MM.1S (cell line): ENCODE measurements around the gene EVPL.

Experiments used
- DNase-seq: peaks from one replicate; pipeline ENCODE4 v3.0.0-alpha.2; 2015
- H2AFZ ChIP-seq: fragments of 300-600 bp; sonication (generic); 2 replicates; pipeline ENCODE4 v1.6.0; 2016; ENCODE audit warnings: antibody characterized with exemption, low read length
- H3F3A ChIP-seq: fragments of 300-600 bp; sonication (generic); 2 replicates; pipeline ENCODE4 v1.6.1; 2016; ENCODE audit warnings: mild to moderate bottlenecking, antibody characterized with exemption, low read length, moderate library complexity, mixed read lengths; ENCODE audit not compliant: insufficient read depth
- H3K27ac ChIP-seq: fragments of 300-600 bp; sonication (generic); 2 replicates; pipeline ENCODE4 v1.5.1; 2016; ENCODE audit warnings: mild to moderate bottlenecking, low read length
- H3K27me3 ChIP-seq: fragments of 300-600 bp; sonication (generic); replicated peaks from 2 replicates; pipeline ENCODE4 v1.6.0; 2016; ENCODE audit warnings: low read length; ENCODE audit not compliant: insufficient read depth
- H3K36me3 ChIP-seq: fragments of 300-600 bp; sonication (generic); replicated peaks from 2 replicates; pipeline ENCODE4 v1.6.1; 2016; ENCODE audit warnings: mild to moderate bottlenecking, low read length, mixed read lengths; ENCODE audit not compliant: insufficient read depth
- H3K4me1 ChIP-seq: fragments of 300-600 bp; sonication (generic); 2 replicates; pipeline ENCODE4 v1.6.1; 2016; ENCODE audit warnings: low read length, mixed read lengths
- H3K4me2 ChIP-seq: fragments of 300-600 bp; sonication (generic); 2 replicates; pipeline ENCODE4 v1.6.0; 2016; ENCODE audit warnings: low read depth, low read length
- H3K4me3 ChIP-seq: fragments of 300-600 bp; sonication (generic); 2 replicates; pipeline ENCODE4 v1.5.1; 2016; ENCODE audit warnings: low read length, mixed read lengths
- H3K79me2 ChIP-seq: fragments of 300-600 bp; sonication (generic); 2 replicates; pipeline ENCODE4 v1.6.1; 2016; ENCODE audit warnings: mixed run types, low read length, mixed read lengths
- H3K9ac ChIP-seq: fragments of 300-600 bp; sonication (generic); 2 replicates; pipeline ENCODE4 v1.6.1; 2016; ENCODE audit warnings: low read length, mixed read lengths
- H3K9me2 ChIP-seq: fragments of 300-600 bp; sonication (generic); replicated peaks from 2 replicates; pipeline ENCODE4 v1.6.1; 2016; ENCODE audit warnings: mild to moderate bottlenecking, low read length, mixed read lengths; ENCODE audit not compliant: insufficient read depth
- H3K9me3 ChIP-seq: fragments of 300-600 bp; sonication (generic); replicated peaks from 2 replicates; pipeline ENCODE4 v1.6.1; 2016; ENCODE audit warnings: mild to moderate bottlenecking, low read length, mixed read lengths; ENCODE audit not compliant: insufficient read depth
- H4K20me1 ChIP-seq: fragments of 300-600 bp; sonication (generic); 2 replicates; pipeline ENCODE4 v1.6.1; 2016; ENCODE audit warnings: mild to moderate bottlenecking, low read length, moderate library complexity, mixed read lengths; ENCODE audit not compliant: insufficient read depth
- EZH2 ChIP-seq: fragments of 300-600 bp; sonication (generic); optimal IDR thresholded peaks from 2 replicates; pipeline ENCODE3; 2017; ENCODE audit warnings: low read depth, mild to moderate bottlenecking, antibody characterized with exemption, low read length, mixed read lengths
- EZH2phosphoT487 ChIP-seq: fragments of 300-600 bp; sonication (generic); IDR thresholded peaks from 2 replicates; pipeline ENCODE4 v1.6.1; 2018; ENCODE audit warnings: antibody characterized with exemption, low read length
- TF ChIP-seq, protein P1 (sequence below): fragments of 300-600 bp; sonication (generic); IDR thresholded peaks from 2 replicates; pipeline ENCODE4 v1.5.1; 2016; ENCODE audit warnings: antibody characterized with exemption, low read length, mixed read lengths

The EVPL gene

GRCh38 chr17:76022285-76022684 lies 4.8 kb downstream of the EVPL start:
- no peaks in the 10 kb centered on the region for H3F3A ChIP-seq
- H3K27ac ChIP-seq: no peak overlapping the region
- no peaks in the 10 kb centered on the region for H4K20me1 ChIP-seq
- H3K4me3 ChIP-seq: no peak overlapping the region
- no peaks in the 10 kb centered on the region for H3K36me3 ChIP-seq
- no peaks in the 10 kb centered on the region for H3K9me3 ChIP-seq
- no peaks in the 10 kb centered on the region for H3K4me1 ChIP-seq
- H3K79me2 ChIP-seq: no peaks in the 10 kb centered on the region
- H3K9me2 ChIP-seq: no peaks in the 10 kb centered on the region
- TF ChIP-seq EZH2phosphoT487 (no peak), EZH2 (no peak)
- TF ChIP-seq, protein P1, sequence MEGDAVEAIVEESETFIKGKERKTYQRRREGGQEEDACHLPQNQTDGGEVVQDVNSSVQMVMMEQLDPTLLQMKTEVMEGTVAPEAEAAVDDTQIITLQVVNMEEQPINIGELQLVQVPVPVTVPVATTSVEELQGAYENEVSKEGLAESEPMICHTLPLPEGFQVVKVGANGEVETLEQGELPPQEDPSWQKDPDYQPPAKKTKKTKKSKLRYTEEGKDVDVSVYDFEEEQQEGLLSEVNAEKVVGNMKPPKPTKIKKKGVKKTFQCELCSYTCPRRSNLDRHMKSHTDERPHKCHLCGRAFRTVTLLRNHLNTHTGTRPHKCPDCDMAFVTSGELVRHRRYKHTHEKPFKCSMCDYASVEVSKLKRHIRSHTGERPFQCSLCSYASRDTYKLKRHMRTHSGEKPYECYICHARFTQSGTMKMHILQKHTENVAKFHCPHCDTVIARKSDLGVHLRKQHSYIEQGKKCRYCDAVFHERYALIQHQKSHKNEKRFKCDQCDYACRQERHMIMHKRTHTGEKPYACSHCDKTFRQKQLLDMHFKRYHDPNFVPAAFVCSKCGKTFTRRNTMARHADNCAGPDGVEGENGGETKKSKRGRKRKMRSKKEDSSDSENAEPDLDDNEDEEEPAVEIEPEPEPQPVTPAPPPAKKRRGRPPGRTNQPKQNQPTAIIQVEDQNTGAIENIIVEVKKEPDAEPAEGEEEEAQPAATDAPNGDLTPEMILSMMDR: no peak
- DNase-seq: no peak
- no peak overlapping the region for H3K4me2 ChIP-seq
- no peak overlapping the region for H3K9ac ChIP-seq
- H2AFZ ChIP-seq: no peak overlapping the region
- peaks cover 16% of the 10 kb centered on the region; the same call in 1 of the 2 replicates for H3K27me3 ChIP-seq

- Histone ChIP-seq H3K9me2 (no peaks in the 10 kb centered on the region), H3K4me2 (no peak overlapping the region), H3K9me3 (no peaks in the 10 kb centered on the region), H3K79me2 (no peaks in the 10 kb centered on the region), H3K36me3 (no peaks in the 10 kb centered on the region), H4K20me1 (no peaks in the 10 kb centered on the region), H3K27ac (no peak overlapping the region), H3F3A (no peaks in the 10 kb centered on the region), H3K27me3 (peaks cover 21% of the 10 kb centered on the region; the same call in 1 of the 2 replicates), H3K4me3 (no peak overlapping the region), H3K9ac (no peak overlapping the region), H2AFZ (no peak overlapping the region), H3K4me1 (no peaks in the 10 kb centered on the region)
- no peak for TF ChIP-seq EZH2phosphoT487
- TF ChIP-seq, protein P1: no peak
- no peak for TF ChIP-seq EZH2
- no peak for DNase-seq
Measured at GRCh38 chr17:76019833-76020467, 7.2 kb downstream of the EVPL start.

DNA sequence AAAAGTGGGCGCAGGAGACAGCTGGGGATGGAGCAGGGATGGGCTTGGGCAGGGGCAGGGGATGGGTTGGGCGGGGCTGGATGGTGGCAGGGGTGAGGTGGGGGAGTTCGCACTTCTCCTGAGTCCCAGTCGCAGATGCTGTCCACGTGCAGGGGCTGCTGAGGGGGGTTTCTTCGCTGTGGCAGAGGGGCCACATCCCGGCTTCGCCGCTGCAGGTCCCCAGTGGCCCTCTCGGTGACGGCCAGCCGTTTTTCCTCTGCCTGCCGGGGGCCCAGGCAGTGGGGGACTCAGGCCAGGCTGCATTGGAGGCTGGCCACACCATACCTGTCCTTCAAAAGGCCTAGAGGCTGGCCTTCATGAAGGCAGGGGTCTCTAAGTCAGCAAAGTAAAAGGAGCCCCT lies 8.3 kb downstream of the EVPL start:
- H3K4me3 ChIP-seq: no peak overlapping the region
- no peaks in the 10 kb centered on the region for H3K9me3 ChIP-seq
- no peaks in the 10 kb centered on the region for H3F3A ChIP-seq
- no peak overlapping the region for H3K9ac ChIP-seq
- TF ChIP-seq, protein P1: no peak
- TF ChIP-seq EZH2: no peak
- H3K4me2 ChIP-seq: no peak overlapping the region
- H3K27me3 ChIP-seq: peaks cover 15% of the 10 kb centered on the region; the same call in 1 of the 2 replicates
- no peak overlapping the region for H3K27ac ChIP-seq
- H3K36me3 ChIP-seq: no peaks in the 10 kb centered on the region
- H2AFZ ChIP-seq: no peak overlapping the region
- no peaks in the 10 kb centered on the region for H4K20me1 ChIP-seq
- H3K79me2 ChIP-seq: no peaks in the 10 kb centered on the region
- no peak for DNase-seq
- no peaks in the 10 kb centered on the region for H3K9me2 ChIP-seq
- peaks cover 5% of the 10 kb centered on the region; the same call in 1 of the 2 replicates for H3K4me1 ChIP-seq
